Measurements from ENCODE around the gene PLEKHA3.
"Not testable (repeated sequence)": the region's sequence is repeated elsewhere in the genome, so short reads cannot be mapped to it uniquely, and the experiment has no call there.

PLEKHA3 gene

GRCh38 chr2:178480227-178481181 is at the start of gene PLEKHA3:
TSS of gene PLEKHA3 (plus strand) at chr2:178480457. CDS start at chr2:178480870, 413 bp downstream.
- DNase-seq (ENCODE audit: low read depth): peak; percentile 48

GRCh38 chr2:178436662-178437061 is 43.6 kb upstream of the PLEKHA3 start:
- DNase-seq (ENCODE audit: low read depth): no peak

- no peak for DNase-seq (ENCODE audit: low read depth)
These were observed 38.8 kb upstream of the PLEKHA3 start for GRCh38 chr2:178441426-178441825.

- DNase-seq (ENCODE audit: low read depth): no peak
These were observed 31.1 kb upstream of the PLEKHA3 start for GRCh38 chr2:178448968-178449661.

GRCh38 chr2:178449700-178450523 is 30.3 kb upstream of the PLEKHA3 start:
- no peak for DNase-seq (ENCODE audit: low read depth)

GRCh38 chr2:178450524-178450773 is 29.8 kb upstream of the PLEKHA3 start:
- no peak for DNase-seq (ENCODE audit: low read depth)

GRCh38 chr2:178450774-178451525 is 29.3 kb upstream of the PLEKHA3 start, which contains the start of the genes PJVK and PRKRA:
TSS of gene PJVK (plus strand) at chr2:178451378. CDS start at chr2:178453410, 2,032 bp downstream.
TSS of gene PRKRA (minus strand) at chr2:178451175. CDS start at chr2:178451030, 145 bp downstream.
- peak; percentile 93 for DNase-seq (ENCODE audit: low read depth)

GRCh38 chr2:178452334-178452733 is 27.9 kb upstream of the PLEKHA3 start:
- no peak for DNase-seq (ENCODE audit: low read depth)

- DNase-seq (ENCODE audit: low read depth): no peak
These were observed 27.4 kb upstream of the PLEKHA3 start for GRCh38 chr2:178452870-178453269.

GRCh38 chr2:178455947-178456346 is 24.3 kb upstream of the PLEKHA3 start:
- DNase-seq (ENCODE audit: low read depth): no peak

GRCh38 chr2:178457390-178457886 is 22.8 kb upstream of the PLEKHA3 start:
- DNase-seq (ENCODE audit: low read depth): no peak

GRCh38 chr2:178469219-178469849 is 10.9 kb upstream of the PLEKHA3 start:
- DNase-seq (ENCODE audit: low read depth): no peak

- not testable (repeated sequence) for DNase-seq (ENCODE audit: low read depth)
These were observed 8.9 kb upstream of the PLEKHA3 start for GRCh38 chr2:178471313-178471712.

- no peak for DNase-seq (ENCODE audit: low read depth)
These were observed 6.9 kb upstream of the PLEKHA3 start for GRCh38 chr2:178473373-178473772.

GRCh38 chr2:178473931-178474330 is 6.3 kb upstream of the PLEKHA3 start:
- DNase-seq (ENCODE audit: low read depth): no peak

GRCh38 chr2:178474560-178474959 is 5.7 kb upstream of the PLEKHA3 start:
- no peak for DNase-seq (ENCODE audit: low read depth)

- DNase-seq (ENCODE audit: low read depth): no peak
These were observed 3.8 kb upstream of the PLEKHA3 start for GRCh38 chr2:178476477-178476876.

- no peak for DNase-seq (ENCODE audit: low read depth)
These were observed 2.7 kb upstream of the PLEKHA3 start for GRCh38 chr2:178477443-178478129.

- DNase-seq (ENCODE audit: low read depth): no peak
These were observed 2.2 kb upstream of the PLEKHA3 start for GRCh38 chr2:178478130-178478438.

Measured in stimulated activated CD8-positive, alpha-beta memory T cell treated with anti-CD3 and anti-CD28 coated beads, Interleukin-7, amount 100 ng/mL, for 24 hours (primary cell).